Medulla oblongata (tissue), 1 donor: Measurements from ENCODE around the gene LRCH1.

ENCODE experiments used
- DNase-seq: peaks from one replicate; pipeline ENCODE4 v3.0.0-alpha.2; 2015; ENCODE audit errors: extremely low spot score

Gene LRCH1

DNA sequence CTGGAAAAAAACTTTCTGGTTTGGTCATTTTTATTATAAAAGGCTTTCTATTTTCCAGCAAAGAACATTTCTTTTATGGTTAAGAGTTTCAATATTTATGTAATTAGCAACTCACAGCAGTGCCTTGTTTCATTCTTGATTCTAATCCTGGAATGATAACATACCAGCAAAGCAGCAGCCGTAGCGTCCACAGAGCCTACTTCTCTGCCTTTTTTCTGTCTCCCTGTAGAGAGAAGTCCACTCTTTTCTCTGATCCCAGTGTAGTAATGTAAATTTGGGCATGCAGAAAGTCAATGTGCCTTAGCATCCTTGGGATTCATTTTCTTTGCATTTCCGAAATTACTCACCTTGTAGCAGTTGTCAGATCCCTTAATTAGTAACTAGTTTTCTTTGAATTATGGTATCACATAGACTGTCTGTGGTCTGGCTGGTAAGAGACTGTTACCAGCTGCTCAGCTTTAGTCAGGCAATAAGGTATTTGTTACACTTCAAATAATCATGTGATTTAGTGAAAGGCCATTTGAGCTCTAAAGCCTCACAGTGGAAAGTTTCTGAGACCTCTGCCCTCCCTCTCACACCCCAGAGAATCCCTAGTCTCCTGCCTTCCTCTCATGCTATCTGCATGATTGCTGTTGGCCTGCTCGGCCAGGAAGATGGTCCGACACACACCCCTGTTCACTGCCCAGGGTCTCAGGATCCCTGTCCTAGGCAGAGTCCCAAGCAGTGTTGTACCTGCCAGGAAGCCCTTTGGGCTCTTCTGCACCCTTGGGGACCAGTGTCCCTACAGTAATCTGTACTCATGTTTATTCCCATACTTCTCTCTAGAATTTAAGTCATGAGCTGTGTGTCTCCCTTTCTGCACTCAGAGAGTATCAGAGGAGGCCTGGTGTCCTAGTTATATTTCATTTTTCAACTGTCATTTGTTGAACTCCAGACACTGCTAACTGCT is 86.3 kb downstream of the LRCH1 start:
- no peak for DNase-seq

- no peak for DNase-seq
These were observed 87.9 kb downstream of the LRCH1 start for GRCh38 chr13:46640843-46641242.

- DNase-seq, result no peak
These were observed 88.5 kb downstream of the LRCH1 start for GRCh38 chr13:46641274-46642081.

- DNase-seq, result no peak
These were observed 89.3 kb downstream of the LRCH1 start for GRCh38 chr13:46642254-46642653.

GRCh38 chr13:46643165-46643777 is 90.3 kb downstream of the LRCH1 start:
- DNase-seq, result no peak

DNA sequence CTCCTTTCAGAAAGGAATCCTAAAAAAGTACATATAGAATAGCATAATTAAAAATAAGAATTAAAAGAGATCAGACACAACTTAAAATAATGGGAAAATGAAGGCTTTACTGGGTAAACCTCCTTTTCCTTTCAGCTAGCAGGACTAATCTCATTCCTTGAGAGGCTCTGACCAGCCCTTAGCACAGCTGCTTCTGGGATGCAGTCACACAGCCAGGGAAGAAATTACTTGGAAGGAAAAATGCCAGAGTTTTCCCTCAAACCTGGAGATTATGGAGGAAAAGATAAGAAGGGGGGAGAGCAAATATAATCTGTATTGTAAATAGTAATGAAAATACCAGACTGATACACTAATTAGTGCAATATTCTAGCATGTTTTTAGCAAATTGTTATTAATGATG is 91.8 kb downstream of the LRCH1 start:
- no peak for DNase-seq

DNA sequence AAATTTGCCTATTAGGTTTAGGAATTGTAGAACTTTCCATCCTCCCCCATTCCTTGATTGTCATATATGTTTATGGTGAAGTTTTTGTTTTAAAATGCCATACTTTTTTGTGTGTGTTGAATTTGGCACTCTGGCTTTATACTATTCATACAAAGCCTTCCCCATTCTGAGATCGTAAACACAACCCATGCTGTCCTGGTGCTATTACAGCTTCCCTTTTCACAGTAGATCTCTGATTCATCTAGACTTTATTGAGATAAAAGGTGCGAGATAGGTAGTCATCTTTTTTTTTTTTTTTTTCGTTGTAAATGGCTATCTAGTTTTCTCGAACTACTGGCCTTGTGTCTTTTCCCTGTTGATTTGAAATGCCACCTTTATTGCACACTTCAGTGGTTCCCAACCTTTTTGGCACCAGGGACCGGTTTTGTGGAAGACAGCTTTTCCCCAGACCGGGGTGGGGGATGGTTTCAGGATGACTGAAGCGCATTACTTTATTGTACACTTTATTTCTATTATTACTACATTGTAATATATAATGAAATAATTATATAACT is 94.6 kb downstream of the LRCH1 start:
- DNase-seq, result no peak

- no peak for DNase-seq
These were observed 95.2 kb downstream of the LRCH1 start for GRCh38 chr13:46648166-46648607.

GRCh38 chr13:46649816-46650215 is 96.8 kb downstream of the LRCH1 start:
- DNase-seq, result no peak

GRCh38 chr13:46654951-46655350 is 102.0 kb downstream of the LRCH1 start:
- DNase-seq, result no peak

- no peak for DNase-seq
These were observed 102.6 kb downstream of the LRCH1 start for GRCh38 chr13:46655377-46656180.

- no peak for DNase-seq
These were observed 103.8 kb downstream of the LRCH1 start for GRCh38 chr13:46656786-46657185.

DNA sequence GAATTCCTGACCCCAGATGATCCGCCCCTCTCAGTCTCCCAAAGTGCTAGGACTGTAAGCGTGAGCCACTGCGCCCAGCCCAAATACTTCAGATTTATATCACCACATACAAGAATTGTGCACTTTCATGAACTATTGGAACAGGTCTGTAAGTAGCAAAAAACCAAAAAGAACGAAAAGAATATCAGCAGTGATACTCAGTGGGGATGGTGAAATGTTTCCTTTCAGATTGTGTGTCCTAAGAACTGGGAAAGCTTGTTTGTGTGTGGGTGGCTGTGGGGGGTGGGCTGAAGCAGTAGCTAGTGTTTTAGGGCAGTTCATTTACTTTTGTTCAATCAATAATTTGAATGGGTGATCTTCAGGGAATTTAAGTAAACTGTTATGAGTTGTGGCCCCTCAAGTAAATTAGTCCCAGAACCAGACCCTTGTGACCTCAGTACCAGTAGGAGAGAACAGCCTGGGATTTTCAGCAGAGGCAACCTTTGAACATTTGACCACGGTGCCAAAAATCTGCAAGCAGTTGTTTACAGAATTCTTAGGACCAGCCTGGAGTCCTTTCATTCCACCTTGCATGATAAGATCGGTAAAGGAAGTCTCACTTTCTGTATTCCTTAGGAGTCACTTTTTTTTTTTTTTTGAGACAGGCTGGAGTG is 106.6 kb downstream of the LRCH1 start:
- no peak for DNase-seq

DNA sequence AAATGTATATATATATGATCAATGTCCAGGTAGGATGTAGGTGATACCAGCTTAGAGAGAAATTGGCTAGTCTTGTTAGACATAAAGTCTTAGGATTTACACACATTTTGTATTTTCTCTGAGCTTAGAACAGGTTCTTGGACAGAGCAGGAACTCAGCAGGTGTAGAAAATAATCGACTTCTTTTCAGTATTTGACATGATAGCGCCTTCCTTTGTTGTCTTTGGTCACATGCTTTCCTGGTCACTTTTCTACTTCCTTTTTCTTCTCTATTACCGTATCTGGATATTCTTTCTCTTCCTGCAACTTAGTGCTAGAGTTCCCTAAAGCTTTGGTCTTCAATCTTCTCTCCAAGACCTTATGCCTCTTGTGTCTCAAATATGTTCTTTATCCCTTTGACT is 107.4 kb downstream of the LRCH1 start:
- no peak for DNase-seq

DNA sequence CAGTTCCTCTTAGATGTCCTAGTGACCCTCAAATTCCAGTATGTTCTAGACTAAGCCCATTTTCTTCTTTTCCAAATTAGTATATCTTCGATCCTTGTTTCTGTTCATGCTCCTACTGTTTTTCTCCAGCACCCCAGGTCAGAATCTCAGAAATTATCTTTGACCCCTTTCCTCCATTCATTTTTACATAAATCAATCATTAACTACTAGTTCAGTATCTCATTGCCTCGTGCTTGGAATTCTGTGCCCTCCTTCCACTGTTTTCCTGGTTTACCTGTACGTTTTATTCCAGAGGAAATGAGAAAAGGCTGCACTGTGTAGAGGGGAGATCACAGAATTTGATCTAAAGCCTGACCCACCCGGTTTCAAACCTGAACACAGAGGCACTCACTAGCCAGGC is 107.9 kb downstream of the LRCH1 start:
- DNase-seq, result no peak

DNA sequence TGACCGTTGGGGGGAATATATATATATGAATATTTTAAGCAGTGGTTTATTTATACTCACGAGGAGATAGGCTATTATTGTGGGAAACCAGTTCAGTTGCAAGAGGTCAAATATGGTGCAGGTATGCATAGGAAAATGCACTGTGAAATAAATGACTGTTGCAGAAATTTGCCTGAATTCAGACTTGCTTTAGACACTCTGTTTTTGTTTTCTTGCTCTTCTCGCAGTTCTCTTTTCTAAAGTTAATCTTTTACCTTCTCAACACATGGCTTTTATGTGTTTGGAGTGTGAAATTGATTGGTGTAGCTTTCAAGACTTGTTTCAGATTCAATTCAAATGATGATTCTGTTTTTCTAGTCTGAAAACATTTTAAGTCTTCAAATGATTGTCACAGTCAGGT is 109.7 kb downstream of the LRCH1 start:
- DNase-seq, result no peak

- DNase-seq, result no peak
These were observed 110.5 kb downstream of the LRCH1 start for GRCh38 chr13:46663206-46664037.

- no peak for DNase-seq
These were observed 111.2 kb downstream of the LRCH1 start for GRCh38 chr13:46664195-46664594.

DNA sequence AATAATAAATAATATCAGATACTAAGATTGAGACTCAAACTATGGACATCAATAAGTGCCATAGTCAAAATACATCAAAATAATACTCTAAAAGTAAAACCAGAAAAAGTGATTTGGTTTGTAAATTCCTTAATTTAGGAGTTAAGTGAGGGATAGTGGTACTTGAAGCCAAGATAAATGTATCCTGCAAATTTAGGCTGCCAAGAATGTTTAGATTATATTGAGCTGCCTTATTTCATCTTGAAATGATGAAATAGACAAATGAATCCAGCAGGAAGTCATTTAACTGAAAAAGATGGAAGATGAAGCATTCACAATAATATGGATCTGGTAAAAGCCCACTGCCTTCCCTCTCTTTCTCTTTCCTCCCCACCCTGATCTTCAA is 112.3 kb downstream of the LRCH1 start:
- no peak for DNase-seq
